Adrenal gland (tissue), 5 donors: ENCODE data around the gene TOP3B.

Source experiments
- POLR2A ChIP-seq, 2 donors: fragments of 450-650 bp; IDR thresholded peaks; one replicate each; pipeline ENCODE4 v1.6.1; 2017; ENCODE audit warnings: antibody characterized with exemption in 2 of 2, mild to moderate bottlenecking in 2 of 2, moderate library complexity in 1 of 2
- TF ChIP-seq, protein P1 (sequence below), 6 experiments: fragments of 450-650 bp in 4 of 6; fragments of 200-600 bp in 2 of 6; sonication (generic) in 1 of 6; IDR thresholded peaks; 1 replicate in 5 of 6; 2 replicates in 1 of 6; pipeline versions ENCODE4 v1.5.1 to v1.8.0; 2016 to 2021; ENCODE audit warnings: antibody characterized with exemption in 6 of 6, mild to moderate bottlenecking in 2 of 6, moderate library complexity in 1 of 6
- donor health status: DM: no; HTN: no; CAD: no.

DNA sequence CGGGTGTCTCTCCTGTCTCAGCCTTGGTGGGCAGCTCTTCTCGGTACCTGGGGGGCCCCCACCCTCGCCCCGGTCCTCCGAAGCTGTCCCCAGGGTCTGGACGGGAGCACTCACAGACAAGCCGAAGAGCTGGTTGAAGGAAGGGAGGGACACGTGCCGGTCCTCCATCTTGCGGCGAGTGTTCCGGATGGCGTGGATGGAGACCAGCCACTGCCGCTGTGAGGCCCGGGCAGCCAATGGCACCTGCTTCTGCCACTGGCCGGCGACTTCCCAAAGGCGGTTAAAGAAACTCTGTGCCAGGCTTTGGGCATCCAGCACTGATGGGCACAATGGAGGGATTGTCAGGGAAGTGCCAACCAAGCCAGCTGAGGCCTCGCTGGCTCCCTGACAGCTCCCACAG lies 48.7 kb downstream of the TOP3B start:
- TF ChIP-seq, protein P1, sequence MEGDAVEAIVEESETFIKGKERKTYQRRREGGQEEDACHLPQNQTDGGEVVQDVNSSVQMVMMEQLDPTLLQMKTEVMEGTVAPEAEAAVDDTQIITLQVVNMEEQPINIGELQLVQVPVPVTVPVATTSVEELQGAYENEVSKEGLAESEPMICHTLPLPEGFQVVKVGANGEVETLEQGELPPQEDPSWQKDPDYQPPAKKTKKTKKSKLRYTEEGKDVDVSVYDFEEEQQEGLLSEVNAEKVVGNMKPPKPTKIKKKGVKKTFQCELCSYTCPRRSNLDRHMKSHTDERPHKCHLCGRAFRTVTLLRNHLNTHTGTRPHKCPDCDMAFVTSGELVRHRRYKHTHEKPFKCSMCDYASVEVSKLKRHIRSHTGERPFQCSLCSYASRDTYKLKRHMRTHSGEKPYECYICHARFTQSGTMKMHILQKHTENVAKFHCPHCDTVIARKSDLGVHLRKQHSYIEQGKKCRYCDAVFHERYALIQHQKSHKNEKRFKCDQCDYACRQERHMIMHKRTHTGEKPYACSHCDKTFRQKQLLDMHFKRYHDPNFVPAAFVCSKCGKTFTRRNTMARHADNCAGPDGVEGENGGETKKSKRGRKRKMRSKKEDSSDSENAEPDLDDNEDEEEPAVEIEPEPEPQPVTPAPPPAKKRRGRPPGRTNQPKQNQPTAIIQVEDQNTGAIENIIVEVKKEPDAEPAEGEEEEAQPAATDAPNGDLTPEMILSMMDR (IDR thresholded peaks at IDR 0.05): no peak
- no peak for TF ChIP-seq POLR2A (IDR thresholded peaks at IDR 0.05)
